NCI-H2227 treated with DMSO at 0.1 percent for 48 hours (cell line): ENCODE results near the gene BCL6.

ENCODE experiments used
- DNase-seq: peaks from one replicate; lab custom pipeline; 2025; lab: John Stamatoyannopoulos, UW

BCL6 gene

DNA sequence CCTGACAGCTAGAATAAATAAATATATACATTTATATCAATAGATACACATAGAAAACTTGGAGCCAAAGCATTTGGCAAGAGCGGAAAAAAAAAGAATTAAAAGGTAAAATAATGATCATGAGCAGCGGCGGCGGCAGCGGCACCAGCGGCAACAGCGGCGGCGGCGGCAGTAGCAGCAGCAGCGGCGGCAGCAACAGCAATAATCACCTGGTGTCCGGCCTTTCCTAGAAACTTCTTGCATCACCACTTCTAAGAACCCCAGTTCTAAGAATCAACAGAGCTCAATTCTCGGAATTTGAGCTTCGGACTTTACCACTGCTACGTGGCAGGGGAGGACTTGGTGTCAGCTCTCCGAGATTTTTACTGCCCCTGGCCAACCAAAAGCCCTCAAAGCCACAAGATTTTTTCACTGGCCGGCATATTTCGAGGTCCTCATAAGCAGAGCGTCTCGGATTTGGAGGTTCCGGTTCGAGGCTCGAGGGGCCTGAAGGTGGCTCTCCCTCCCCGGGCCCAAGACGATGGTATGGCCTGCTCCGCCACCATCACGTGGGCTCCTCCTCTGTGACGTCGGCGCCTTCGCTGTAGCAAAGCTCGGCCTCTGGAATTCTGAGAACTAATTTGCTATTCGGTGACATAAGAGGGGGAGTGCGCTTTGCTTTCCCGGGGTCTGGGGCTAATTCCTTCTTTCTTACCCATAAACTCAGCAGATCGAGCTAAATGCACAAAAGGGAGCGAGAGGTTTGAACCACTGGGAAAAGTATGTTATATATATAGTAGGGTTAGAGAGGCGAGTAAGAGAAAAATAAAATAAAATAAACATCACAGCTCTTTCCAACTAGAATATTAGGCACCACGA is at the start of gene BCL6:
BCL6 (minus strand) TSS at position 268 of the 858 bp plus-strand sequence. CDS start 11,775 bp downstream, outside the sequence.
- peak; percentile 92 for DNase-seq

GRCh38 chr3:187794731-187795130 is 49.5 kb upstream of the BCL6 start:
- DNase-seq = no peak

GRCh38 chr3:187793618-187794017 is 48.4 kb upstream of the BCL6 start:
- DNase-seq = no peak

- no peak for DNase-seq
Observed at GRCh38 chr3:187792521-187792920, 47.3 kb upstream of the BCL6 start.

DNA sequence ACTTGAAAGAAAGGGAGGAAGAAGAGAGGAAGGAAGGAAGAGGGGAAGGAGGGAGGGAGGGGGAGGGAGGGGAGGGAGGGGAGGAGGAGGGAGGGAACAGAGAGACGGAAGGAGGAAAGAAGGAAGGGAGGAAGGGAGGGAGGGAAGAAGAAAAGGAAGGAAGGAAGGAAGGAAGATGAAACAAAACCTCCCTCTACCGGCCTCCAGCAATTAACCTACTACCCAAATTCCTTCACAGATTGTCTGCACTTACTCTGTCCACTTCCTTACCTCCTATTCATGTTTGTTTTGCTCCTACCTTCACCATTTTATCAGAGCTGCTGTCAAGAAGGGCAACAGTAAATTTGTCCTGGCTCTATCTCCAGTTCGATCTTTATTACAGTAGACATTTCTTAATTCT is 44.6 kb upstream of the BCL6 start:
- no peak for DNase-seq

GRCh38 chr3:187788984-187789857 is 44.0 kb upstream of the BCL6 start:
- DNase-seq = no peak

DNA sequence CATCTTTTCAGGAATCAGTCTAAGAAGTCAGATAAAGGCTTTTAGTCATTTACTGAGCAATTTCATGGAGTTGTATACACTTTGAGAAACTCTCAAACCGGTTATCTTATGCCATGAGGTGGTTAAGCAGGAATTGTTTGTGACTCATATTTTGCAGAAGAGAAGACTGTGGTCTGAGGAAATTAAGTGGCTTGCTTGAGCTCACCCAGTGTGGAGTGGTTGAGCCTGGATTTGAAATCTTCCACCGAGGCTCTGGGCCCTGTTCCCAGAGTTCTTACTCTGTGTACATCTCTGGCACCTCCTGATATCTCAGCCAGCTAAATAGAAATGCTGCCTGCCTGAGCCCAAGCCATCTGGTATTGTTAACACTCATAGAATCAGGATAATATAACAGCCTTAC is 37.8 kb upstream of the BCL6 start:
- DNase-seq = no peak

GRCh38 chr3:187782006-187782405 is 36.7 kb upstream of the BCL6 start:
- no peak for DNase-seq

DNA sequence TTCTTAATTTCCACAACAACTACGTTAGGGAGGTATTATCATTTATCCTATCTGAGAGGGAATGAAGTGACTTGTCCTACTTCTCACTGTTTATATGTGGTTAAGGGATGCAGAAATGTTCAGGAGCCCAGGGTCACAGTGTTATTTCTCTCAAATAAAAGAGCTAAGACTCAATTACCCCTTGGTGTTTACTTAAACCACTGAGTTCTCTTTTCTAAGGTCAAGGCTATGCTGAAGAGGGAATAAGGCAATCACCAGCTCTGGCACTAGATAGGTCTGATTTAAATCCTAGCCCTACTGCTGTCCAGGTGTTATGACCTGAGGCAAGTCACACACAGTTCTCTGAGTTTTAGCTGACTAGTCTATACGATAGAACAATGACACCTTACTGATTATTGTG is 35.7 kb upstream of the BCL6 start:
- DNase-seq = no peak

DNA sequence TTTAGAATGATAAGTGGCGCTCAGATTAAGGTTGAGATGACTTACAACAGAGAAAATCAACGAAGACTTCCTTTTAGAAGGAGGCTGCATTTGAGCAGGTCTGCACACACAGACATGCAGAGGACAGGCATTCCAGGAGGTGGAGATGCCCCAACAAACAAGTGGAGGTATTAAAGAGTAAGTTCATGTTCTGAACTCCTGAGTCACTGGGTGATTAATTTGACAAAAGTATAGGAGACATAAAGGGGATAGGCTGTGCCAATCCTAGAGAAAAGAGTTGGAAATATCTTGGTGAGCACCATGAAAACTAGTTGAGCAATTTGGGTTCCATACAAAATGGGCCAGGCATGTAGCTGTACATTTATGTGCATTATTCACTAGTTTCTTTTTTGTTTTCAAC is 33.5 kb upstream of the BCL6 start:
- no peak for DNase-seq

DNA sequence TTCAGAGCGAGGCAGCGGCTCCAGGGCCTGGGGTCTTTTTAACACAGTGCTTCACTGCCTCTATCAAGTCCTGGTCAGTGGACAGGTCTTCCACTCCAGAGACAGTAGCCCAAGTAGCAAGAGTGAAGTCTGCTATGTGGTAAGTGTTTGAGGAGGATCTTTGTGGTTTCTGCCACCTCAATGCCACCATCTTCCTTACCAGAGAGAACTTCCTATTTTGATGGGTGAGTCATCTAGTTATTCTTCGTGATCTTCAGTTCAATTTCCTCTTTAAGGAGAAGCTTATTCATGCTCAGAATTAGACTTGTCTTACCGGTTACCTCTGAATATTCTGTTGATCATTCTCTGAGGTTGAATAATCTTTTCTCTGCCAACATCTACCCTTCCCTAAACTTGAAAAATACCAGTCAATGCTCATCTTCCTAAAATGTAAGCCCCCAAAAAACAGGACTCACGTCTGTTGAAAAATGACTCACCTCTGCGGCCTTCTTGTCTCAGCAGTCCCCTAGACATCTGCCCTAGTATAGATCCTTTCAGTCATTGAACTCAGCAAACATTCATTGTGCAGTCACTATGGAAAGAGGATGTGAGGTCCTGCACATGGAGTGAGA is 32.2 kb upstream of the BCL6 start:
- DNase-seq = no peak

- no peak for DNase-seq
Observed at GRCh38 chr3:187775549-187775948, 30.3 kb upstream of the BCL6 start.

- no peak for DNase-seq
Observed at GRCh38 chr3:187774185-187774789, 29.0 kb upstream of the BCL6 start.

GRCh38 chr3:187773233-187774184 is 28.2 kb upstream of the BCL6 start:
- DNase-seq = no peak

DNA sequence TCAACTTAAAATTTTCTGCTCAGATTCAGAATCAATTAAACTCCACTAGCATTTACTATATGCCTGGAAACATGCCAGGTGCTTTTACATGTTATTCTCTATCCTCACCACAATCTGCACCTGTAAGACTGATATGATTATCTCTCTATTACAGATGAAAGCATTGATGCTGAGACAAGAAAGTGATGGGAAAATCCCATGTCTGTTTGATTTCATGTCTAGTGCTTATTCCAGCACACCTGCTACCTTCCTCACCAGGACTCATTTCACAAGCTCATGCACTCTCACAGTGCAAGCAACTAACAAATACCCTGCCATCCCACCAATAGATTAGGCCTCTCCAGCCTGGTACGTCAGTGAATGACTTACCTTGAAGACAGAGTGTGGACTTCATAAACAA is 25.0 kb upstream of the BCL6 start:
- no peak for DNase-seq

- DNase-seq = no peak
Observed at GRCh38 chr3:187769771-187770170, 24.5 kb upstream of the BCL6 start.

GRCh38 chr3:187767266-187768012 is 22.2 kb upstream of the BCL6 start:
- DNase-seq = no peak

- no peak for DNase-seq
Observed at GRCh38 chr3:187765342-187765741, 20.1 kb upstream of the BCL6 start.

DNA sequence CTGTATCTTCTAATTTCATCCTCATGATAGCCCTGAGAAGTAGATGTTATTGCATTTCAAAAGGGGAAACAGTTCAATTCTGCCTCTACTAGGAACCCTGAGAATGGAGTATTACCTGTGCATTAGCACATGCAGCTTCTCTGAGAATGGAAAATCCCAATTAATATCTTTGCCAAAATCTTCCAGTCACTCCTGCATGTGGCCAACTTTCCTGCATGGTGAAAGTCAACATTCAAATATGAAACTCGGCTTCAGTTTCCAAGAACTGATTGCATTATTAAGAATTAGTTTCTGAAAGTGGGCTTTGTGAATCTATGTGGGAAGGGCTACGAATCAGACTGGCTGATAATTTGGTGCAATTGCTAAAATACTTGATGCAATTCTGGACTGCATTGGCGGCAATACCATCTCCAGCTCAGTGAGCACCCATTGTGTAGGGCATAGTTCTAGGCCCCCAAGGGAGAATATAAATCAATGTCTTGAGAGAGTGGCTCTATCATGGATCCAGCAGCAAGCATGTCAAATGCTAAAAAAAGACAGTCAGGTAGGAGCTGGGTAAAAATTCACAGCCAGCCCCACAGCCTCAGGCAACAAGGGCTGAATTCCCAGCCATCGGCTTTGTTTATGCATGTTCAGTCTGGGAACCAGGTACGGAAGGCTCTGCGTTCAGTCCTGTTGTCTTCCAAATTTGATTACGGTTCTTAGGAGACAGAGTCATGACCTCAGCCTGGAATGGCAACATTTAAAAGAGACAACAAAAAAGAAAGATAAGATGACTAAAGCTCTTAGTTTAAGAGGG is 18.8 kb upstream of the BCL6 start:
- no peak for DNase-seq
